SK-N-SH (cell line): ENCODE data around the gene TRHDE. TPM values are rescaled to one million over a fixed set of nuclear protein-coding genes. Genes with fewer than 3 reads are reported as not detected.

Source experiments
- CTCF ChIA-PET: fragments of 300-600, 350-600 bp; formaldehyde crosslinking; extraction: SDS; loops from one replicate; lab custom pipeline; 2021; lab: Yijun Ruan, JAX
- POLR2A ChIA-PET: fragments of 350-600 bp; sonication (Branson Sonifier 250); formaldehyde crosslinking; extraction: SDS; loops from one replicate; lab custom pipeline; 2020; ENCODE audit warnings: antibody characterized with exemption, inconsistent platforms; lab: Yijun Ruan, JAX
- DNase-seq: peaks from one replicate; pipeline ENCODE4 v3.0.0; 2012
- H2AFZ ChIP-seq: fragments of 200-600 bp; sonication (generic); 2 replicates; pipeline ENCODE4 v1.8.1; 2016; ENCODE audit warnings: antibody characterized with exemption, mild to moderate bottlenecking, low read depth
- H3F3A ChIP-seq: fragments of 200-600 bp; sonication (generic); replicated peaks from 2 replicates; pipeline ENCODE3; 2016; ENCODE audit warnings: antibody characterized with exemption, mild to moderate bottlenecking; ENCODE audit not compliant: insufficient read depth
- H3K27ac ChIP-seq, 2 experiments: fragments of 200-500 bp in 1 of 2; fragments of 200-600 bp in 1 of 2; sonication (Bioruptor generic) in 1 of 2; sonication (generic), shearing (Covaris generic) in 1 of 2; 2 replicates each; pipeline versions ENCODE4 v1.5.1 to v1.6.1; 2014 to 2016; ENCODE audit warnings: low read depth in 2 of 2, inconsistent platforms in 1 of 2, low read length in 1 of 2, mild to moderate bottlenecking in 1 of 2, mixed read lengths in 1 of 2
- H3K27me3 ChIP-seq: fragments of 200-600 bp; sonication (generic), shearing (Covaris generic); 2 replicates; pipeline ENCODE4 v1.6.1; 2016; ENCODE audit warnings: mixed run types; ENCODE audit not compliant: insufficient read depth
- H3K36me3 ChIP-seq, 2 experiments: fragments of 200-500 bp in 1 of 2; fragments of 200-600 bp in 1 of 2; sonication (Bioruptor generic) in 1 of 2; sonication (generic) in 1 of 2; replicated peaks in 1 of 2; 2 replicates each; pipeline versions ENCODE3 to v1.5.1; 2014 to 2016; ENCODE audit warnings: low read length in 1 of 2, mild to moderate bottlenecking in 1 of 2; ENCODE audit not compliant: insufficient read depth in 2 of 2, control insufficient read depth in 1 of 2
- H3K4me1 ChIP-seq, 2 experiments: fragments of 200-500 bp in 1 of 2; fragments of 200-600 bp in 1 of 2; sonication (Bioruptor generic) in 1 of 2; sonication (generic), shearing (Covaris generic) in 1 of 2; 2 replicates each; pipeline versions ENCODE4 v1.5.1 to v1.6.1; 2014 to 2016; ENCODE audit warnings: low read depth in 1 of 2, low read length in 1 of 2, mixed run types in 1 of 2; ENCODE audit not compliant: insufficient read depth in 2 of 2, control insufficient read depth in 1 of 2
- H3K4me2 ChIP-seq: fragments of 200-600 bp; sonication (generic), shearing (Covaris generic); 2 replicates; pipeline ENCODE4 v1.6.1; 2017; ENCODE audit warnings: mixed run types
- H3K4me3 ChIP-seq, 2 experiments: fragments of 200-500 bp in 1 of 2; fragments of 200-600 bp in 1 of 2; sonication (Bioruptor generic) in 1 of 2; sonication (generic), shearing (Covaris generic) in 1 of 2; 2 replicates each; pipeline versions ENCODE4 v1.5.1 to v1.8.1; 2014 to 2016; ENCODE audit warnings: low read depth in 2 of 2, inconsistent platforms in 1 of 2, low read length in 1 of 2, mild to moderate bottlenecking in 1 of 2, mixed read lengths in 1 of 2, moderate library complexity in 1 of 2
- H3K79me2 ChIP-seq: fragments of 200-600 bp; sonication (generic); 2 replicates; pipeline ENCODE4 v1.8.1; 2017; ENCODE audit warnings: mild to moderate bottlenecking; ENCODE audit not compliant: insufficient read depth
- H3K9ac ChIP-seq: fragments of 200-600 bp; sonication (generic); 2 replicates; pipeline ENCODE4 v1.6.1; 2017; ENCODE audit warnings: mixed run types
- H3K9me2 ChIP-seq: fragments of 200-600 bp; sonication (generic); 2 replicates; pipeline ENCODE4 v1.6.1; 2017; ENCODE audit warnings: mixed run types
- H3K9me3 ChIP-seq: fragments of 200-600 bp; sonication (generic); 2 replicates; pipeline ENCODE4 v1.6.1; 2017; ENCODE audit warnings: mixed run types, mild to moderate bottlenecking, moderate library complexity
- H4K20me1 ChIP-seq: fragments of 200-600 bp; sonication (generic); 2 replicates; pipeline ENCODE4 v1.6.1; 2017; ENCODE audit warnings: mild to moderate bottlenecking, mixed run types; ENCODE audit not compliant: insufficient read depth
- CHD2 ChIP-seq: fragments of 150-350 bp; IDR thresholded peaks from 2 replicates; pipeline ENCODE4 v1.6.1; 2018; ENCODE audit warnings: low read length; ENCODE audit not compliant: partially characterized antibody
- ELF1 ChIP-seq: IDR thresholded peaks from 2 replicates; pipeline ENCODE4 v1.4.0; 2012
- EP300 ChIP-seq, 2 experiments: IDR thresholded peaks; 2 replicates each; pipeline versions ENCODE4 v1.4.0 to v1.6.1; 2012; ENCODE audit warnings: borderline replicate concordance in 1 of 2, low read depth in 1 of 2, low read length in 1 of 2
- EZH2phosphoT487 ChIP-seq: fragments of 200-600 bp; sonication (generic); IDR thresholded peaks from 2 replicates; pipeline ENCODE4 v1.6.1; 2017; ENCODE audit warnings: low read depth, mixed run types, mild to moderate bottlenecking, antibody characterized with exemption, moderate library complexity, borderline replicate concordance
- FOSL2 ChIP-seq: IDR thresholded peaks from 2 replicates; pipeline ENCODE4 v1.4.0; 2012; ENCODE audit warnings: low read depth, mild to moderate bottlenecking, moderate library complexity, borderline replicate concordance
- FOXJ3 ChIP-seq: sonication (generic); formaldehyde crosslinking; IDR thresholded peaks from 2 replicates; pipeline ENCODE4 v1.5.1; 2020; ENCODE audit warnings: mild to moderate bottlenecking, missing genetic modification reagents
- FOXM1 ChIP-seq: IDR thresholded peaks from 2 replicates; pipeline ENCODE4 v1.4.0; 2012; ENCODE audit warnings: low read depth, mild to moderate bottlenecking
- GATA2 ChIP-seq: sonication (generic); formaldehyde crosslinking; IDR thresholded peaks from 2 replicates; pipeline ENCODE4 v1.5.0; 2020; ENCODE audit warnings: mild to moderate bottlenecking, missing genetic modification reagents
- IRF3 ChIP-seq: fragments of 150-350 bp; IDR thresholded peaks from 2 replicates; pipeline ENCODE4 v1.6.1; 2016; ENCODE audit warnings: mild to moderate bottlenecking, low read depth, low read length
- MAX ChIP-seq: IDR thresholded peaks from 2 replicates; pipeline ENCODE4 v1.4.0; 2012; ENCODE audit warnings: low read depth
- MXI1 ChIP-seq: IDR thresholded peaks from 2 replicates; pipeline ENCODE4 v1.6.1; 2012; ENCODE audit warnings: mild to moderate bottlenecking, low read depth, low read length, improper control_type of control experiment
- NFIC ChIP-seq: IDR thresholded peaks from 2 replicates; pipeline ENCODE4 v1.4.0; 2012; ENCODE audit warnings: borderline replicate concordance
- PBX3 ChIP-seq: IDR thresholded peaks from 2 replicates; pipeline ENCODE4; 2012
- RAD21 ChIP-seq: IDR thresholded peaks from 2 replicates; pipeline ENCODE4 v1.6.1; 2012; ENCODE audit warnings: mild to moderate bottlenecking, low read length
- SMC3 ChIP-seq: IDR thresholded peaks from 2 replicates; pipeline ENCODE4 v1.6.1; 2012; ENCODE audit warnings: low read depth, low read length, improper control_type of control experiment
- TAF1 ChIP-seq: IDR thresholded peaks from 2 replicates; pipeline ENCODE4 v1.6.1; 2012; ENCODE audit warnings: low read depth, mild to moderate bottlenecking, low read length, moderate library complexity, borderline replicate concordance
- TCF12 ChIP-seq: IDR thresholded peaks from 2 replicates; pipeline ENCODE4 v1.4.0; 2012
- TEAD4 ChIP-seq: IDR thresholded peaks from 2 replicates; pipeline ENCODE4 v1.4.0; 2012; ENCODE audit warnings: mild to moderate bottlenecking, borderline replicate concordance; ENCODE audit not compliant: insufficient read depth
- USF1 ChIP-seq: IDR thresholded peaks from 2 replicates; pipeline ENCODE4 v1.4.0; 2012; ENCODE audit warnings: low read depth, borderline replicate concordance
- YY1 ChIP-seq: IDR thresholded peaks from 2 replicates; pipeline ENCODE4 v1.4.0; 2012; ENCODE audit warnings: low read depth, mild to moderate bottlenecking
- WGBS: methylation state at CpG from one replicate; pipeline ENCODE4 v1.1.6; 2017; ENCODE audit warnings: low lambda C conversion rate; 5-methylcytosine and 5-hydroxymethylcytosine counted together
- polyA plus RNA-seq, 3 experiments: library from polyadenylated mRNA; depleted of rRNA; stranded (reverse); fragments of >200 nt; gene quantifications; 2 replicates each; pipeline ENCODE4 v1.2.3, GENCODE V29; 2012
- TF ChIP-seq, protein P1 (sequence below): IDR thresholded peaks from 2 replicates; pipeline ENCODE4 v1.6.1; 2012; ENCODE audit warnings: mild to moderate bottlenecking, low read depth, low read length, moderate library complexity

The TRHDE gene
- polyA plus RNA-seq, 1 of the 3 experiments (the other 2 are of a cell fraction), result 0.46 TPM

DNA sequence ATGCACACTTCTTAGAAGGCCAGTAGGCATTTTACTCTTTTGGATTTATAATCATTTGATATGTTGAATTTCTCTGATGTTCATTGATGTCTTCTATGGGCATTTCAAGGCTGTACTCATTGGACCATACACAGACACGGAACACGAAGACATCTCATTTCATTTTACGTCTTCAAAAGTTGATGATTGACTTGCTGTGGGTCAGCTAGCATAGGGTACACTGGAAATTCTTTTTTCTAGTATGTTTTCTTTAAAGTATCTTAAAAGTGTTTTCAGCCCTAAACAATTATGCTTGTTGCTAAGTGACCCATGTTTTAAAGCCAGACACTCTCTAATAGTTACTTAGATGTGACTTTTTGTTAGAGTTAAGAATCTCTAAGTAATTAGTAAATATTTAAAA lies 16.3 kb downstream of the TRHDE start:
- TF ChIP-seq TAF1 (no peak), MXI1 (no peak), FOXM1 (no peak), SMC3 (no peak), EZH2phosphoT487 (no peak), USF1 (no peak), NFIC (no peak), EP300 (IDR thresholded peaks at IDR 0.05; ENCODE audit: borderline replicate concordance in 1 of 2, low read depth in 1 of 2, low read length in 1 of 2) (no peak), PBX3 (no peak)
- H3K36me3 ChIP-seq, result no peaks in the 10 kb centered on the region
- CTCF ChIA-PET, result interaction anchor here (1.1 kb wide), 1 partner anchor 58 kb away, joined by 3 read pairs; no protein-coding TSS in a partner anchor
- no peaks in the 10 kb centered on the region for H4K20me1 ChIP-seq
- no peak overlapping the region for H2AFZ ChIP-seq
- no peaks in the 10 kb centered on the region for H3K9me3 ChIP-seq
- no peaks in the 10 kb centered on the region for H3F3A ChIP-seq
- no peaks in the 10 kb centered on the region for H3K79me2 ChIP-seq
- H3K9ac ChIP-seq, result no peak overlapping the region
- WGBS, result 63% methylated on average over 3 of the region's 3 CpGs
- no peak for DNase-seq
- no peaks in the 10 kb centered on the region for H3K4me1 ChIP-seq
- H3K9me2 ChIP-seq, result no peaks in the 10 kb centered on the region
- POLR2A ChIA-PET, result no interaction called here
- no peaks in the 10 kb centered on the region for H3K27me3 ChIP-seq
- no peak overlapping the region for H3K4me2 ChIP-seq
- no peak overlapping the region for H3K4me3 ChIP-seq
- H3K27ac ChIP-seq, result no peak overlapping the region

DNA sequence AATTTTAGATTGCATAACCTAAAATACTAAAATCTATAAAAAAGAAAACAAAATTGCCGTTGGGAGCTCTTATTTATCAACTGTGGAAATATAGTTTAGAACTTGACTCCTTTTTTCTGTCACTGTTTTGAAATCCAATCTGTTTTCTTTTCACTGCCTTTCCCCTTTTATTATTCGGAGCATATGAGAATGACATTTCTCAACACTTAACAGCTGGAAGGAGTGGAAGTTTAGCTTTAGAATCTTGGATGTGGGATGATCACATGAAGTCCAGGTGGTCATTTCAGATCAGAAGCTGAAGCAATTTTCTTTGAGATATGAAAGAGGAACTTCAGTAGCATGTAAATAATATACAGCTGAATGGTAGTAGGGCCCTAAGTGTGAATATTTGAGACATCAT lies 16.7 kb downstream of the TRHDE start:
- TF ChIP-seq YY1 (no peak), RAD21 (no peak), MXI1 (no peak), IRF3 (no peak), TCF12 (no peak), MAX (no peak), CHD2 (no peak), USF1 (no peak), FOSL2 (no peak), ELF1 (no peak), FOXJ3 (no peak), GATA2 (CRISPR knock-in tag) (no peak), TEAD4 (no peak)
- TF ChIP-seq, protein P1, sequence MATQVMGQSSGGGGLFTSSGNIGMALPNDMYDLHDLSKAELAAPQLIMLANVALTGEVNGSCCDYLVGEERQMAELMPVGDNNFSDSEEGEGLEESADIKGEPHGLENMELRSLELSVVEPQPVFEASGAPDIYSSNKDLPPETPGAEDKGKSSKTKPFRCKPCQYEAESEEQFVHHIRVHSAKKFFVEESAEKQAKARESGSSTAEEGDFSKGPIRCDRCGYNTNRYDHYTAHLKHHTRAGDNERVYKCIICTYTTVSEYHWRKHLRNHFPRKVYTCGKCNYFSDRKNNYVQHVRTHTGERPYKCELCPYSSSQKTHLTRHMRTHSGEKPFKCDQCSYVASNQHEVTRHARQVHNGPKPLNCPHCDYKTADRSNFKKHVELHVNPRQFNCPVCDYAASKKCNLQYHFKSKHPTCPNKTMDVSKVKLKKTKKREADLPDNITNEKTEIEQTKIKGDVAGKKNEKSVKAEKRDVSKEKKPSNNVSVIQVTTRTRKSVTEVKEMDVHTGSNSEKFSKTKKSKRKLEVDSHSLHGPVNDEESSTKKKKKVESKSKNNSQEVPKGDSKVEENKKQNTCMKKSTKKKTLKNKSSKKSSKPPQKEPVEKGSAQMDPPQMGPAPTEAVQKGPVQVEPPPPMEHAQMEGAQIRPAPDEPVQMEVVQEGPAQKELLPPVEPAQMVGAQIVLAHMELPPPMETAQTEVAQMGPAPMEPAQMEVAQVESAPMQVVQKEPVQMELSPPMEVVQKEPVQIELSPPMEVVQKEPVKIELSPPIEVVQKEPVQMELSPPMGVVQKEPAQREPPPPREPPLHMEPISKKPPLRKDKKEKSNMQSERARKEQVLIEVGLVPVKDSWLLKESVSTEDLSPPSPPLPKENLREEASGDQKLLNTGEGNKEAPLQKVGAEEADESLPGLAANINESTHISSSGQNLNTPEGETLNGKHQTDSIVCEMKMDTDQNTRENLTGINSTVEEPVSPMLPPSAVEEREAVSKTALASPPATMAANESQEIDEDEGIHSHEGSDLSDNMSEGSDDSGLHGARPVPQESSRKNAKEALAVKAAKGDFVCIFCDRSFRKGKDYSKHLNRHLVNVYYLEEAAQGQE, result no peak
- Histone ChIP-seq H3K4me1 (no peaks in the 10 kb centered on the region), H3K79me2 (no peaks in the 10 kb centered on the region), H3K27me3 (no peaks in the 10 kb centered on the region), H3K9me2 (no peaks in the 10 kb centered on the region), H3K4me2 (no peak overlapping the region), H2AFZ (no peak overlapping the region), H3K9ac (no peak overlapping the region), H3F3A (no peaks in the 10 kb centered on the region), H3K4me3 (no peak overlapping the region), H4K20me1 (no peaks in the 10 kb centered on the region), H3K27ac (no peak overlapping the region), H3K36me3 (no peaks in the 10 kb centered on the region), H3K9me3 (no peaks in the 10 kb centered on the region)
- POLR2A ChIA-PET, result no interaction called here
- no peak for DNase-seq
- CTCF ChIA-PET, result interaction anchor here (1.1 kb wide), 1 partner anchor 58 kb away, joined by 3 read pairs; no protein-coding TSS in a partner anchor
- 61% methylated on average over 2 of the region's 2 CpGs for WGBS
